HepG2 (cell line): ENCODE data around the gene ADGRG6. TPM values are rescaled to one million over a fixed set of nuclear protein-coding genes. Genes with fewer than 3 reads are reported as not detected.

Source experiments
- ARNT ChIP-seq: fragments of 450-650 bp; IDR thresholded peaks from 2 replicates; pipeline ENCODE4 v1.6.1; 2017
- FOXP1 ChIP-seq, 2 experiments: fragments of 450-650 bp in 1 of 2; IDR thresholded peaks; 2 replicates each; pipeline ENCODE4 v1.6.1; 2017 to 2018; ENCODE audit warnings: antibody characterized with exemption in 1 of 2
- KDM5B ChIP-seq: sonication (generic); formaldehyde crosslinking; IDR thresholded peaks from 2 replicates; pipeline ENCODE4 v1.4.0; 2020; ENCODE audit warnings: missing genetic modification reagents, mild to moderate bottlenecking, borderline replicate concordance
- MEIS1 ChIP-seq: sonication (generic); formaldehyde crosslinking; IDR thresholded peaks from 2 replicates; pipeline ENCODE4 v1.9.0; 2021; ENCODE audit warnings: mild to moderate bottlenecking, missing genetic modification reagents, moderate library complexity, borderline replicate concordance
- NFE2L1 ChIP-seq: sonication (generic); formaldehyde crosslinking; IDR thresholded peaks from 2 replicates; pipeline ENCODE4 v1.4.0; 2020; ENCODE audit warnings: missing genetic modification reagents, mild to moderate bottlenecking, borderline replicate concordance
- REL ChIP-seq: sonication (generic); formaldehyde crosslinking; conservative IDR thresholded peaks from 2 replicates; pipeline ENCODE4 v1.8.0; 2022; ENCODE audit warnings: mild to moderate bottlenecking, missing genetic modification reagents, moderate library complexity
- RFXAP ChIP-seq: sonication (generic); formaldehyde crosslinking; IDR thresholded peaks from 2 replicates; pipeline ENCODE4 v1.4.0; 2020; ENCODE audit warnings: missing genetic modification reagents, borderline replicate concordance
- SYNCRIP ChIP-seq: fragments of 200-400 bp; formaldehyde crosslinking; IDR thresholded peaks from 2 replicates; pipeline ENCODE4 v1.6.1; 2018; ENCODE audit warnings: mild to moderate bottlenecking, low read depth, low read length; ENCODE audit not compliant: insufficient read depth
- TAF15 ChIP-seq: fragments of 200-400 bp; formaldehyde crosslinking; IDR thresholded peaks from one replicate; pipeline ENCODE4 v1.6.1; 2018; ENCODE audit warnings: mild to moderate bottlenecking, low read depth, low read length; ENCODE audit not compliant: poor library complexity, severe bottlenecking
- TEAD3 ChIP-seq: optimal IDR thresholded peaks from 2 replicates; pipeline ENCODE3; 2016; ENCODE audit warnings: borderline replicate concordance
- ZNF558 ChIP-seq: sonication (generic); formaldehyde crosslinking; IDR thresholded peaks from 2 replicates; pipeline ENCODE4 v1.9.0; 2022; ENCODE audit warnings: mild to moderate bottlenecking, missing genetic modification reagents, borderline replicate concordance
- ZNF569 ChIP-seq: sonication (generic); formaldehyde crosslinking; IDR thresholded peaks from 2 replicates; pipeline ENCODE4 v1.5.0; 2020; ENCODE audit warnings: mild to moderate bottlenecking, missing genetic modification reagents, moderate library complexity, borderline replicate concordance
- ZNF577 ChIP-seq: sonication (generic); formaldehyde crosslinking; IDR thresholded peaks from 2 replicates; pipeline ENCODE4 v1.4.0; 2020; ENCODE audit warnings: mild to moderate bottlenecking, low read depth, missing genetic modification reagents, borderline replicate concordance
- ZNF746 ChIP-seq: sonication (generic); formaldehyde crosslinking; IDR thresholded peaks from 2 replicates; pipeline ENCODE4 v1.8.0; 2022; ENCODE audit warnings: mild to moderate bottlenecking, missing genetic modification reagents
- ZNF879 ChIP-seq: sonication (generic); formaldehyde crosslinking; IDR thresholded peaks from 2 replicates; pipeline ENCODE4 v1.8.1; 2023; ENCODE audit warnings: missing genetic modification reagents
- ZNF891 ChIP-seq: sonication (generic); formaldehyde crosslinking; IDR thresholded peaks from 2 replicates; pipeline ENCODE4 v1.5.0; 2020; ENCODE audit warnings: mild to moderate bottlenecking, missing genetic modification reagents
- polyA plus RNA-seq, 8 experiments: library from polyadenylated mRNA; depleted of rRNA in 3 of 8; stranded (reverse) in 7 of 8; unstranded in 1 of 8; fragments of >200 nt; fragmentation: Illumina TruSeq in 4 of 8; extraction: Trizol in 4 of 8; gene quantifications; 2 replicates each; pipeline versions ENCODE4 v1.2.1 to v1.2.3, GENCODE V29; 2011 to 2016; ENCODE audit warnings: low read depth in 4 of 8, missing spikeins in 1 of 8, mixed read lengths in 1 of 8; ENCODE audit not compliant: insufficient read depth in 1 of 8
- total RNA-seq, 5 experiments: library from RNA; depleted of rRNA; stranded (reverse); fragments of >200 nt; fragmentation: Illumina TruSeq; extraction: Trizol; gene quantifications; 2 replicates each; pipeline ENCODE4 v1.2.3, GENCODE V29; 2016; ENCODE audit warnings: low read depth in 1 of 5
- TF ChIP-seq, protein P1 (sequence below): sonication (generic); formaldehyde crosslinking; IDR thresholded peaks from 2 replicates; pipeline ENCODE4 v1.8.1; 2023; ENCODE audit warnings: mild to moderate bottlenecking, missing genetic modification reagents
- TF ChIP-seq, protein P2 (sequence below): sonication (generic); formaldehyde crosslinking; IDR thresholded peaks from 2 replicates; pipeline ENCODE4 v1.4.0; 2020; ENCODE audit warnings: missing genetic modification reagents
- TF ChIP-seq, protein P3 (sequence below): sonication (generic); formaldehyde crosslinking; IDR thresholded peaks from 2 replicates; pipeline ENCODE4 v1.9.0; 2021; ENCODE audit warnings: mild to moderate bottlenecking, missing genetic modification reagents

The ADGRG6 gene
- total and polyA plus RNA-seq, 2 of the 13 experiments (the other 11 are each of a cell fraction or from before 2014, with no cell fraction given): 129 to 249 TPM

DNA sequence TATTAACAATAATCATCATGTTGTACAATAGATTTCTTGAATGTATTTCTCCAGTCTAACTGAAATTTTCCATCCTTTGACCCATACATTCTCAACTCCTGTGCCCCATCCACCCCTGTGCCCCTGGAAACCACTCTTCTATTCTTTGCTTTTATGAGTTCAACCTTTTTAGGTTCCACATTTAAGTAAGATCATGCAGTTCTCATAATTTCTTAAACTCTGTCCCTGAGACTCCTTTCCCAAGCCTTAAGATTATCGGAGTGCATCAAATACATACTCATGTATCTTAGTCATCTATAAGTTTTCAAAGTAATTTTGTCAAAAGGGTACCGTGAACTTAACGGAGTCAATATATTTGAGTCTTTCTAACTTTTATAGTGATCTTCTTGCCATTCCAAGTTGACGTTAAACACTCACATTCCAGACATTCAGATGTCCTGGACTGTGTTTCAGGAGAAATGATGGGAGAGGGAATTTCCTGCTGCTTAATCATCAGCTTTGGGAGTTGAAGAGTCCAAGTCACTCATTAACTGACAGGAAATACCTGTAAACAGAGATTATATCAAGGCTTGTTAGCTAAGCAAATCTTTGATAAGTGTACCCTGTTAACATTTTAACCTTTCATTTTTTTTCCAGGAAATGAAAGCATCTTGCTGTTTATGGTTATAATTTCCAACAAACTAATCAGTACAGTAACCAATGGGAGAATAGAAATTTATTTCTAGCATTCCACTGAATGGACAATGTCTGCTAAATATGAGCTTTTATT lies 73.3 kb downstream of the ADGRG6 start (continued):
- no peak for TF ChIP-seq ZNF891 (CRISPR knock-in tag)
- no peak for TF ChIP-seq ZNF558 (CRISPR knock-in tag)
- TF ChIP-seq SYNCRIP: no peak
- TF ChIP-seq, protein P1, sequence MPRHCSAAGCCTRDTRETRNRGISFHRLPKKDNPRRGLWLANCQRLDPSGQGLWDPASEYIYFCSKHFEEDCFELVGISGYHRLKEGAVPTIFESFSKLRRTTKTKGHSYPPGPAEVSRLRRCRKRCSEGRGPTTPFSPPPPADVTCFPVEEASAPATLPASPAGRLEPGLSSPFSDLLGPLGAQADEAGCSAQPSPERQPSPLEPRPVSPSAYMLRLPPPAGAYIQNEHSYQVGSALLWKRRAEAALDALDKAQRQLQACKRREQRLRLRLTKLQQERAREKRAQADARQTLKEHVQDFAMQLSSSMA (CRISPR knock-in tag): no peak
- peak; percentile 62; the same call in 1 of the 2 replicates for TF ChIP-seq MEIS1 (CRISPR knock-in tag)
- no peak for TF ChIP-seq KDM5B
- no peak for TF ChIP-seq REL
- no peak for TF ChIP-seq TAF15
- TF ChIP-seq, protein P2, sequence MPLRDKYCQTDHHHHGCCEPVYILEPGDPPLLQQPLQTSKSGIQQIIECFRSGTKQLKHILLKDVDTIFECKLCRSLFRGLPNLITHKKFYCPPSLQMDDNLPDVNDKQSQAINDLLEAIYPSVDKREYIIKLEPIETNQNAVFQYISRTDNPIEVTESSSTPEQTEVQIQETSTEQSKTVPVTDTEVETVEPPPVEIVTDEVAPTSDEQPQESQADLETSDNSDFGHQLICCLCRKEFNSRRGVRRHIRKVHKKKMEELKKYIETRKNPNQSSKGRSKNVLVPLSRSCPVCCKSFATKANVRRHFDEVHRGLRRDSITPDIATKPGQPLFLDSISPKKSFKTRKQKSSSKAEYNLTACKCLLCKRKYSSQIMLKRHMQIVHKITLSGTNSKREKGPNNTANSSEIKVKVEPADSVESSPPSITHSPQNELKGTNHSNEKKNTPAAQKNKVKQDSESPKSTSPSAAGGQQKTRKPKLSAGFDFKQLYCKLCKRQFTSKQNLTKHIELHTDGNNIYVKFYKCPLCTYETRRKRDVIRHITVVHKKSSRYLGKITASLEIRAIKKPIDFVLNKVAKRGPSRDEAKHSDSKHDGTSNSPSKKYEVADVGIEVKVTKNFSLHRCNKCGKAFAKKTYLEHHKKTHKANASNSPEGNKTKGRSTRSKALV (CRISPR knock-in tag): 0 out of 2 replicates have a peak, but pooled peaks have one; percentile 52
- no peak for TF ChIP-seq ARNT
- no peak for TF ChIP-seq NFE2L1
- no peak for TF ChIP-seq ZNF746 (CRISPR knock-in tag)
- TF ChIP-seq TEAD3: peak; percentile 100
- TF ChIP-seq, protein P3, sequence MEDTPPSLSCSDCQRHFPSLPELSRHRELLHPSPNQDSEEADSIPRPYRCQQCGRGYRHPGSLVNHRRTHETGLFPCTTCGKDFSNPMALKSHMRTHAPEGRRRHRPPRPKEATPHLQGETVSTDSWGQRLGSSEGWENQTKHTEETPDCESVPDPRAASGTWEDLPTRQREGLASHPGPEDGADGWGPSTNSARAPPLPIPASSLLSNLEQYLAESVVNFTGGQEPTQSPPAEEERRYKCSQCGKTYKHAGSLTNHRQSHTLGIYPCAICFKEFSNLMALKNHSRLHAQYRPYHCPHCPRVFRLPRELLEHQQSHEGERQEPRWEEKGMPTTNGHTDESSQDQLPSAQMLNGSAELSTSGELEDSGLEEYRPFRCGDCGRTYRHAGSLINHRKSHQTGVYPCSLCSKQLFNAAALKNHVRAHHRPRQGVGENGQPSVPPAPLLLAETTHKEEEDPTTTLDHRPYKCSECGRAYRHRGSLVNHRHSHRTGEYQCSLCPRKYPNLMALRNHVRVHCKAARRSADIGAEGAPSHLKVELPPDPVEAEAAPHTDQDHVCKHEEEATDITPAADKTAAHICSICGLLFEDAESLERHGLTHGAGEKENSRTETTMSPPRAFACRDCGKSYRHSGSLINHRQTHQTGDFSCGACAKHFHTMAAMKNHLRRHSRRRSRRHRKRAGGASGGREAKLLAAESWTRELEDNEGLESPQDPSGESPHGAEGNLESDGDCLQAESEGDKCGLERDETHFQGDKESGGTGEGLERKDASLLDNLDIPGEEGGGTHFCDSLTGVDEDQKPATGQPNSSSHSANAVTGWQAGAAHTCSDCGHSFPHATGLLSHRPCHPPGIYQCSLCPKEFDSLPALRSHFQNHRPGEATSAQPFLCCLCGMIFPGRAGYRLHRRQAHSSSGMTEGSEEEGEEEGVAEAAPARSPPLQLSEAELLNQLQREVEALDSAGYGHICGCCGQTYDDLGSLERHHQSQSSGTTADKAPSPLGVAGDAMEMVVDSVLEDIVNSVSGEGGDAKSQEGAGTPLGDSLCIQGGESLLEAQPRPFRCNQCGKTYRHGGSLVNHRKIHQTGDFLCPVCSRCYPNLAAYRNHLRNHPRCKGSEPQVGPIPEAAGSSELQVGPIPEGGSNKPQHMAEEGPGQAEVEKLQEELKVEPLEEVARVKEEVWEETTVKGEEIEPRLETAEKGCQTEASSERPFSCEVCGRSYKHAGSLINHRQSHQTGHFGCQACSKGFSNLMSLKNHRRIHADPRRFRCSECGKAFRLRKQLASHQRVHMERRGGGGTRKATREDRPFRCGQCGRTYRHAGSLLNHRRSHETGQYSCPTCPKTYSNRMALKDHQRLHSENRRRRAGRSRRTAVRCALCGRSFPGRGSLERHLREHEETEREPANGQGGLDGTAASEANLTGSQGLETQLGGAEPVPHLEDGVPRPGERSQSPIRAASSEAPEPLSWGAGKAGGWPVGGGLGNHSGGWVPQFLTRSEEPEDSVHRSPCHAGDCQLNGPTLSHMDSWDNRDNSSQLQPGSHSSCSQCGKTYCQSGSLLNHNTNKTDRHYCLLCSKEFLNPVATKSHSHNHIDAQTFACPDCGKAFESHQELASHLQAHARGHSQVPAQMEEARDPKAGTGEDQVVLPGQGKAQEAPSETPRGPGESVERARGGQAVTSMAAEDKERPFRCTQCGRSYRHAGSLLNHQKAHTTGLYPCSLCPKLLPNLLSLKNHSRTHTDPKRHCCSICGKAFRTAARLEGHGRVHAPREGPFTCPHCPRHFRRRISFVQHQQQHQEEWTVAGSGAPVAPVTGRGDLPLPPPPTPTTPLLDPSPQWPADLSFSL: no peak
- TF ChIP-seq FOXP1 (IDR thresholded peaks at IDR 0.05): peak; percentile 64; the same call in 1 of the 2 replicates
- peak; percentile 98 for TF ChIP-seq FOXP1 (CRISPR knock-in tag; IDR thresholded peaks at IDR 0.05)
- no peak for TF ChIP-seq ZNF879 (CRISPR knock-in tag)
- TF ChIP-seq ZNF569 (CRISPR knock-in tag): no peak
- no peak for TF ChIP-seq RFXAP (CRISPR knock-in tag)
- no peak for TF ChIP-seq ZNF577 (CRISPR knock-in tag)
